ENCODE results near the gene RACK1.
"Not testable (repeated sequence)": the region's sequence is repeated elsewhere in the genome, so short reads cannot be mapped to it uniquely, and the experiment has no call there.

The RACK1 gene

GRCh38 chr5:181243564-181244343 lies at the start of gene RACK1:
Gene RACK1 (minus strand): TSS chr5:181243906. CDS start chr5:181243800, 106 bp downstream.
- DNase-seq = no peak

GRCh38 chr5:181287331-181287730 lies 43.6 kb upstream of the RACK1 start:
- not testable (repeated sequence) for DNase-seq

GRCh38 chr5:181285962-181286705 lies 42.4 kb upstream of the RACK1 start:
- not testable (repeated sequence) for DNase-seq

GRCh38 chr5:181283841-181284755 lies 40.4 kb upstream of the RACK1 start:
- DNase-seq = not testable (repeated sequence)

- no peak for DNase-seq
Observed at GRCh38 chr5:181283347-181283746, 39.6 kb upstream of the RACK1 start.

- DNase-seq = no peak
Observed at GRCh38 chr5:181282874-181283273, 39.2 kb upstream of the RACK1 start.

GRCh38 chr5:181282415-181282814 lies 38.7 kb upstream of the RACK1 start:
- not testable (repeated sequence) for DNase-seq

- DNase-seq = no peak
Observed at GRCh38 chr5:181281984-181282316, 38.2 kb upstream of the RACK1 start.

GRCh38 chr5:181281077-181281983 lies 37.6 kb upstream of the RACK1 start:
- DNase-seq = no peak

GRCh38 chr5:181280251-181280762 lies 36.6 kb upstream of the RACK1 start:
- DNase-seq = no peak

GRCh38 chr5:181273433-181273744 lies 29.7 kb upstream of the RACK1 start:
- DNase-seq = not testable (repeated sequence)

- DNase-seq = no peak
Observed at GRCh38 chr5:181271081-181271480, 27.4 kb upstream of the RACK1 start.

GRCh38 chr5:181267907-181268306 lies 24.2 kb upstream of the RACK1 start:
- DNase-seq = not testable (repeated sequence)

GRCh38 chr5:181267291-181267904 lies 23.7 kb upstream of the RACK1 start:
- not testable (repeated sequence) for DNase-seq

- DNase-seq = no peak
Observed at GRCh38 chr5:181265092-181265671, 21.5 kb upstream of the RACK1 start.

GRCh38 chr5:181263633-181264032 lies 19.9 kb upstream of the RACK1 start:
- no peak for DNase-seq

- DNase-seq = no peak
Observed at GRCh38 chr5:181261320-181262049, 17.8 kb upstream of the RACK1 start.

- DNase-seq = no peak
Observed at GRCh38 chr5:181260720-181261319, 17.1 kb upstream of the RACK1 start, which contains the start of gene TRIM52. Gene TRIM52 (minus strand): TSS chr5:181261143. CDS start chr5:181260813, 330 bp downstream.

- DNase-seq = no peak
Observed at GRCh38 chr5:181259974-181260719, 16.4 kb upstream of the RACK1 start.

Data from DMS53 (cell line).